Measurements from ENCODE around the gene GLB1L2.

Gene GLB1L2

GRCh38 chr11:134404575-134405341 lies 73.0 kb downstream of the GLB1L2 start:
- DNase-seq (ENCODE audit: low spot score), result no peak
- TF ChIP-seq CTCF (IDR thresholded peaks at IDR 0.05; ENCODE audit: extremely low read depth, missing control alignments), result no peak

GRCh38 chr11:134405436-134405835 lies 73.6 kb downstream of the GLB1L2 start:
- TF ChIP-seq CTCF (IDR thresholded peaks at IDR 0.05; ENCODE audit: extremely low read depth, missing control alignments), result no peak

DNA sequence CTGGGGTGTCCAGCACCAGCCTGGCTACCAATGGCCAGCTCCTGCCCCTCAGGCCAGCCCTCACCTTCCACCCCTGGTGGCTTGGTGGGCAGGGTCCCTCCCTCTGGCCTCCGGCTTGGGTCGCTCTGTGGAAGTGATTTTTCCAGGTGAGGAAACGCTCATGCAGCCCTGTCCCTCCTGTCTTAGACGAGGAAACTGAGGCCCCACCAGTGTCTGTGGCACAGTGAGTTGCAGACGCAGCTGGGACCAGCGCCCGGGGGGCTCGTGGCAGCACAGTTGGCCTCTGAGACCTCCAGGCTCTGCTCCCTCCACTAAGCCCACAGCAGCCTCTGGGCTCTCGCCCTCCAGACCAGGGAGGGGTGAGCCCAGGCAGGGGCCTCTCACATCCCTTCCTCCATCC lies 74.1 kb downstream of the GLB1L2 start:
- TF ChIP-seq CTCF (IDR thresholded peaks at IDR 0.05; ENCODE audit: extremely low read depth, missing control alignments), result no peak
- no peak for DNase-seq (ENCODE audit: low spot score)

More at GRCh38 chr11:134405436-134405835, 73.6 kb downstream of the GLB1L2 start:
- no peak for DNase-seq (ENCODE audit: low spot score)

DNA sequence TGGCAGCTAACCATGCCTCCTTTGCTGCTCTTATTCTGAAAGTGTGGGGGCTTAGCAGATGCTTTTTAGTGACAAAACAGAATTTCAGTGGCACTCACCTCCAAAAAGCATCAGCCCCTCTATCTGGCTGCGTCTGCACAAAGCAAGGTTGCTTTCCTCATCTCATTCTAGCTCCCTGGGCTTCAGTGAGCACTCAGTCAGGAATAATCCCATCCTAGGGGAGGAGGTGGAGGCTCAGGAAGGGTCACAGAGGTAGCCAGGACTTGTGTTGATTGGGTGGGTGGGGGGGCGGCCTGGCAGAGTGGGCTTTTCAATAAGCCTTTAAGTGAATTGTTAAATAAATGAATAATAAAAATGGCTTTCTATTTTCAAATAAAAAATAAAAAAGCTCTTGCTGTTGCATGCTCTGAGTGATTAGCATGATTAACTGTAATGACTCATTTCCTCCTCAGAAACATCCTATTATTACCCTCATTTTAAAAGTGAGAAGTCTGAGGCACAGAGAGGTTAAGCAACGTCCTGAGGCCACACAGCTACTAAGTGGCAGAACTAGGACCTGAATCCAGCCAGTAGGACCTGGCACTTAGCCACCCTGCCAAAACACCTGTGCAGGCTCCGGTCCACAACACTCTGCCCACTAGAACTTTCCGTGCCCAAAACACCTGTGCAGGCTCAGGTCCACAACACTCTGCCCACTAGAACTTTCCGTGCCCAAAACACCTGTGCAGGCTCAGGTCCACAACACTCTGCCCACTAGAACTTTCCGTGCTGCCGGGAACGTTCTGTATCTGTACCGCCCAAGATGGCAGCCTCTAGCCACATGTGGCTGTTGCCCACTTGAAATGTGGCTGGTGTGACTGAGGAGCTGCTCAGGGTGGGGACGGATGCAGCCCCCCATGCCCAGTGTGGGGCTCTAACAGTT lies 74.7 kb downstream of the GLB1L2 start:
- no peak for DNase-seq (ENCODE audit: low spot score)
- no peak for TF ChIP-seq CTCF (IDR thresholded peaks at IDR 0.05; ENCODE audit: extremely low read depth, missing control alignments)

DNA sequence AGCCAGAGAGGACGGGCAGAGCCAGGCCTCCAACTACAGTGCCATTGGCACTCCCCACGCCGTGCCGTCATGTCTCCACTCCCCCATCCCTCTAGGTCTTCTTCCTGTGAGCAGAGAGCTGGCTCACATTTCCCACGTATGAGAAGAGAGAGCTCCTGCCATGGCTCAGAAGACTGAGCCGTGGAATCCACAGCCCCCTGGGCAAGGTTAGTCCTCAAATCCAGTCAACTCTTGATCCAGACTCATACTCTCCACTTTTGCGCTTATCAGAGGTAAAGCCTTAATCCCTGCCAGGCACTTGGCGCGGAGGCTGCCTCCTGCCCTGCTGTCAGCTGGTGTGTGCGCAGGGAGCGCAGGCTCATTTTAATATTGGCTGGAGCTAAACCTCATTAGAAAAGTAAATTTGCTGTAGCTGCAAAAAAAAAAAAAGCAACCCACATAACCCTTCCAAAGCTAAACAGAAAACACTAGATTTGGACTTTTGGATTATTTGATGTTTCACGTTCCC lies 75.6 kb downstream of the GLB1L2 start:
- DNase-seq (ENCODE audit: low spot score), result no peak
- TF ChIP-seq CTCF (IDR thresholded peaks at IDR 0.05; ENCODE audit: extremely low read depth, missing control alignments), result no peak

DNA sequence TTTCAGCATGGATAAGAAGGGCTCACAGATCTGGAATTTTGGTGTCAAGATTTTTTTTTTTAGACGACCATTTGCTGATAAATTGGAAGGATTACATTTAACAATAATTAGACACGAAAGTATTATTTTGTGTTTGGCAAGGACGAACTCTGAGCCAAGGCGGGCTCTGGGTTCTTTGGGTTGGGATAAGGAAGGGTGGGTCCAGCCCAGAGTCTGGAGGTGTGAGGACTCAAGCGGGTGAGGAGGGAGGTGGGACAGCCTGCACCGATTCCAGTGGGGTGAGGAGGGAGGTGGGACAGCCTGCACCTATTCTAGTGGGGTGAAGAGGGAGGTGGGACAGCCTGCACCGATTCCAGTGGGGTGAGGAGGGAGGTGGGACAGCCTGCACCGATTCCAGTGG lies 76.1 kb downstream of the GLB1L2 start:
- DNase-seq (ENCODE audit: low spot score), result no peak
- TF ChIP-seq CTCF (IDR thresholded peaks at IDR 0.05; ENCODE audit: extremely low read depth, missing control alignments), result no peak
